ENCODE data around the gene FIGN.

Gene FIGN

GRCh38 chr2:163730556-163730955, 5.3 kb downstream of the FIGN start:
- H3K4me3 Mint-ChIP-seq: no peak overlapping the region
- H3K27me3 Mint-ChIP-seq: peaks cover 15% of the 10 kb centered on the region
- H3K27ac Mint-ChIP-seq: no peak overlapping the region
- no peaks in the 10 kb centered on the region for H3K36me3 Mint-ChIP-seq (ENCODE audit: low read depth)
- H3K4me1 Mint-ChIP-seq: no peaks in the 10 kb centered on the region
- H3K9me3 Mint-ChIP-seq: no peaks in the 10 kb centered on the region
- DNase-seq (no peak), ATAC-seq (no peak)

- no peaks in the 10 kb centered on the region for H3K36me3 Mint-ChIP-seq (ENCODE audit: low read depth)
- no peaks in the 10 kb centered on the region for H3K9me3 Mint-ChIP-seq
- no peaks in the 10 kb centered on the region for H3K4me1 Mint-ChIP-seq
- H3K27me3 Mint-ChIP-seq: peaks cover 8% of the 10 kb centered on the region
- H3K4me3 Mint-ChIP-seq: no peak overlapping the region
- no peak overlapping the region for H3K27ac Mint-ChIP-seq
- ATAC-seq (no peak), DNase-seq (no peak)
These were observed 6.1 kb downstream of the FIGN start for GRCh38 chr2:163729636-163730273.

- no peak for DNase-seq
- no peaks in the 10 kb centered on the region for H3K27me3 Mint-ChIP-seq
These were observed 11.9 kb downstream of the FIGN start for GRCh38 chr2:163723881-163724280.

GRCh38 chr2:163723348-163723747, 12.5 kb downstream of the FIGN start:
- Mint-ChIP-seq H3K4me3 (no peak overlapping the region), H3K4me1 (no peaks in the 10 kb centered on the region), H3K9me3 (peaks cover 3% of the 10 kb centered on the region), H3K36me3 (ENCODE audit: low read depth) (no peaks in the 10 kb centered on the region), H3K27me3 (no peaks in the 10 kb centered on the region), H3K27ac (no peak overlapping the region)
- no peak for ATAC-seq
- no peak for DNase-seq

More at GRCh38 chr2:163723881-163724280, 11.9 kb downstream of the FIGN start:
- no peaks in the 10 kb centered on the region for H3K4me1 Mint-ChIP-seq
- no peak overlapping the region for H3K27ac Mint-ChIP-seq
- H3K36me3 Mint-ChIP-seq (ENCODE audit: low read depth): no peaks in the 10 kb centered on the region
- peaks cover 3% of the 10 kb centered on the region for H3K9me3 Mint-ChIP-seq
- H3K4me3 Mint-ChIP-seq: no peak overlapping the region
- ATAC-seq: no peak

- no peak overlapping the region for H3K4me3 Mint-ChIP-seq
- DNase-seq: no peak
- no peaks in the 10 kb centered on the region for H3K4me1 Mint-ChIP-seq
- H3K36me3 Mint-ChIP-seq (ENCODE audit: low read depth): no peaks in the 10 kb centered on the region
- peaks cover 3% of the 10 kb centered on the region for H3K9me3 Mint-ChIP-seq
- H3K27ac Mint-ChIP-seq: no peak overlapping the region
- H3K27me3 Mint-ChIP-seq: no peaks in the 10 kb centered on the region
- no peak for ATAC-seq
These were observed 16.5 kb downstream of the FIGN start for GRCh38 chr2:163719331-163719730.

GRCh38 chr2:163717993-163718680, 17.7 kb downstream of the FIGN start:
- DNase-seq: no peak
- Mint-ChIP-seq H3K27ac (no peak overlapping the region), H3K27me3 (no peaks in the 10 kb centered on the region), H3K36me3 (ENCODE audit: low read depth) (no peaks in the 10 kb centered on the region), H3K4me3 (no peak overlapping the region), H3K4me1 (no peaks in the 10 kb centered on the region), H3K9me3 (peaks cover 3% of the 10 kb centered on the region)
- ATAC-seq: no peak

- DNase-seq: no peak
- no peak overlapping the region for H3K4me3 Mint-ChIP-seq
- H3K36me3 Mint-ChIP-seq (ENCODE audit: low read depth): no peaks in the 10 kb centered on the region
- no peaks in the 10 kb centered on the region for H3K4me1 Mint-ChIP-seq
- H3K27ac Mint-ChIP-seq: no peak overlapping the region
- H3K9me3 Mint-ChIP-seq: peaks cover 3% of the 10 kb centered on the region
- ATAC-seq: no peak
- no peaks in the 10 kb centered on the region for H3K27me3 Mint-ChIP-seq
These were observed 18.3 kb downstream of the FIGN start for GRCh38 chr2:163717515-163717914.

- no peaks in the 10 kb centered on the region for H3K27me3 Mint-ChIP-seq
- no peak overlapping the region for H3K27ac Mint-ChIP-seq
- ATAC-seq (no peak), DNase-seq (no peak)
- peaks cover 3% of the 10 kb centered on the region for H3K9me3 Mint-ChIP-seq
- no peaks in the 10 kb centered on the region for H3K4me1 Mint-ChIP-seq
- H3K36me3 Mint-ChIP-seq (ENCODE audit: low read depth): no peaks in the 10 kb centered on the region
- no peak overlapping the region for H3K4me3 Mint-ChIP-seq
These were observed 19.7 kb downstream of the FIGN start for GRCh38 chr2:163716101-163716500.

GRCh38 chr2:163715668-163716067, 20.1 kb downstream of the FIGN start:
- Mint-ChIP-seq H3K4me1 (no peaks in the 10 kb centered on the region), H3K27ac (no peak overlapping the region), H3K9me3 (peaks cover 3% of the 10 kb centered on the region), H3K4me3 (no peak overlapping the region), H3K36me3 (ENCODE audit: low read depth) (no peaks in the 10 kb centered on the region), H3K27me3 (no peaks in the 10 kb centered on the region)
- no peak for DNase-seq
- no peak for ATAC-seq

GRCh38 chr2:163715199-163715598, 20.6 kb downstream of the FIGN start:
- Mint-ChIP-seq H3K4me3 (no peak overlapping the region), H3K9me3 (peaks cover 3% of the 10 kb centered on the region), H3K27me3 (no peaks in the 10 kb centered on the region), H3K36me3 (ENCODE audit: low read depth) (no peaks in the 10 kb centered on the region), H3K27ac (no peak overlapping the region), H3K4me1 (no peaks in the 10 kb centered on the region)
- DNase-seq (no peak), ATAC-seq (no peak)

- no peak for ATAC-seq
- no peaks in the 10 kb centered on the region for H3K9me3 Mint-ChIP-seq
- no peak for DNase-seq
- no peak overlapping the region for H3K27ac Mint-ChIP-seq
- H3K4me1 Mint-ChIP-seq: no peaks in the 10 kb centered on the region
- H3K36me3 Mint-ChIP-seq (ENCODE audit: low read depth): no peaks in the 10 kb centered on the region
- no peaks in the 10 kb centered on the region for H3K27me3 Mint-ChIP-seq
- no peak overlapping the region for H3K4me3 Mint-ChIP-seq
These were observed 22.1 kb downstream of the FIGN start for GRCh38 chr2:163713534-163714311.

GRCh38 chr2:163711699-163712098, 24.1 kb downstream of the FIGN start:
- no peaks in the 10 kb centered on the region for H3K9me3 Mint-ChIP-seq
- no peak for DNase-seq
- ATAC-seq: no peak
- H3K27me3 Mint-ChIP-seq: no peaks in the 10 kb centered on the region
- H3K4me1 Mint-ChIP-seq: no peaks in the 10 kb centered on the region
- no peak overlapping the region for H3K27ac Mint-ChIP-seq
- no peak overlapping the region for H3K4me3 Mint-ChIP-seq
- no peaks in the 10 kb centered on the region for H3K36me3 Mint-ChIP-seq (ENCODE audit: low read depth)

- Mint-ChIP-seq H3K4me3 (no peak overlapping the region), H3K36me3 (ENCODE audit: low read depth) (no peaks in the 10 kb centered on the region)
These were observed 24.6 kb downstream of the FIGN start for GRCh38 chr2:163711258-163711657.

GRCh38 chr2:163709270-163709669, 26.5 kb downstream of the FIGN start:
- no peak overlapping the region for H3K4me3 Mint-ChIP-seq
- no peaks in the 10 kb centered on the region for H3K9me3 Mint-ChIP-seq
- DNase-seq (no peak), ATAC-seq (no peak)
- H3K4me1 Mint-ChIP-seq: no peaks in the 10 kb centered on the region
- no peak overlapping the region for H3K27ac Mint-ChIP-seq
- H3K36me3 Mint-ChIP-seq (ENCODE audit: low read depth): no peaks in the 10 kb centered on the region
- H3K27me3 Mint-ChIP-seq: no peaks in the 10 kb centered on the region

More at GRCh38 chr2:163711258-163711657, 24.6 kb downstream of the FIGN start:
- Mint-ChIP-seq H3K27ac (no peak overlapping the region), H3K4me1 (no peaks in the 10 kb centered on the region), H3K27me3 (no peaks in the 10 kb centered on the region), H3K9me3 (no peaks in the 10 kb centered on the region)
- ATAC-seq: no peak
- no peak for DNase-seq

- Mint-ChIP-seq H3K27ac (no peak overlapping the region), H3K4me1 (no peaks in the 10 kb centered on the region), H3K36me3 (ENCODE audit: low read depth) (no peaks in the 10 kb centered on the region), H3K9me3 (no peaks in the 10 kb centered on the region), H3K27me3 (no peaks in the 10 kb centered on the region), H3K4me3 (no peak overlapping the region)
- DNase-seq: no peak
- ATAC-seq: no peak
These were observed 27.5 kb downstream of the FIGN start for GRCh38 chr2:163708265-163708664.

Data from activated naive CD8-positive, alpha-beta T cell treated with anti-CD3 and anti-CD28 coated beads, Interleukin-2, amount 50 U/mL, for 24 hours (primary cell).